ENCODE measurements around the gene BNC2.

The BNC2 gene

DNA sequence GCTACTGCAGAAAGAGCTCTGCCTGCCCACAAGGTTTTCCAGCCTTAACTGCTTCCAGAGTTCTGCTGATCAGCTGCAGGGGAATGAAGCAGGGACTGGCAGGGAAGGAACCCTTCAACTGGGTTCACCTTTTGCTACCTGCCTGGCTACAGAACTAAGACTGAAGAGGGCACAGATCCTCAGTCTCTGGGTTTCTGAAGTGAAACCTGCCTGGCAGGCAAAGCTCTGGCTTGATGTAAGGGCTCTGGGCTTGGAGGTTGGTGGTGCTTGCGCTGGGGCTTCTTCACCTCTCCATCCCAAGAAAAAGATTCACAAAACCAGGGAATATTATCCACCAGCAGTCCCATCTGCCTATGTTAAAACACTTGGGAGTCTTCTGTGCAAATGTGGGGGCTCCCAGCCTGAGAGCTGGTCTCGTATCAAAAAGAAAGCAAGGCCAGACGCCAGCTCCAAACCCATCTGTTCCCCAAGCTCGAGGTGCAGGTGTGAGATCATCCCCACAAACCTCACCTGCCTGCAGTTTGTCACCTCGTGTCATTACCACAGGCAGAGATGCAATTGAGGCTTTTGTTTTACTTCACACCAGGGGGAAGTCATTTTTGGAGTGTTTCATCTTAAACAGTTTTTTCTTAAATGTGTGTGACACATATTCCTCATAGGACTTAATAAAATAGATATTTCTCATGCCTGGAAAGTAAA, 58.3 kb downstream of the BNC2 start:
- no peak overlapping the region for H3K4me3 Mint-ChIP-seq
- H3K36me3 Mint-ChIP-seq (ENCODE audit: low read depth), result no peaks in the 10 kb centered on the region
- no peak overlapping the region for H3K27ac Mint-ChIP-seq
- no peaks in the 10 kb centered on the region for H3K9me3 Mint-ChIP-seq
- H3K27me3 Mint-ChIP-seq (ENCODE audit: low read depth, poor library complexity), result peaks cover 3% of the 10 kb centered on the region
- DNase-seq, result no peak
- TF ChIP-seq, protein P1, sequence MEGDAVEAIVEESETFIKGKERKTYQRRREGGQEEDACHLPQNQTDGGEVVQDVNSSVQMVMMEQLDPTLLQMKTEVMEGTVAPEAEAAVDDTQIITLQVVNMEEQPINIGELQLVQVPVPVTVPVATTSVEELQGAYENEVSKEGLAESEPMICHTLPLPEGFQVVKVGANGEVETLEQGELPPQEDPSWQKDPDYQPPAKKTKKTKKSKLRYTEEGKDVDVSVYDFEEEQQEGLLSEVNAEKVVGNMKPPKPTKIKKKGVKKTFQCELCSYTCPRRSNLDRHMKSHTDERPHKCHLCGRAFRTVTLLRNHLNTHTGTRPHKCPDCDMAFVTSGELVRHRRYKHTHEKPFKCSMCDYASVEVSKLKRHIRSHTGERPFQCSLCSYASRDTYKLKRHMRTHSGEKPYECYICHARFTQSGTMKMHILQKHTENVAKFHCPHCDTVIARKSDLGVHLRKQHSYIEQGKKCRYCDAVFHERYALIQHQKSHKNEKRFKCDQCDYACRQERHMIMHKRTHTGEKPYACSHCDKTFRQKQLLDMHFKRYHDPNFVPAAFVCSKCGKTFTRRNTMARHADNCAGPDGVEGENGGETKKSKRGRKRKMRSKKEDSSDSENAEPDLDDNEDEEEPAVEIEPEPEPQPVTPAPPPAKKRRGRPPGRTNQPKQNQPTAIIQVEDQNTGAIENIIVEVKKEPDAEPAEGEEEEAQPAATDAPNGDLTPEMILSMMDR (IDR thresholded peaks at IDR 0.05), result no peak
- peaks cover 35% of the 10 kb centered on the region for H3K4me1 Mint-ChIP-seq

GRCh38 chr9:16809912-16810610, 60.4 kb downstream of the BNC2 start:
- no peak overlapping the region for H3K27ac Mint-ChIP-seq
- peaks cover 3% of the 10 kb centered on the region for H3K27me3 Mint-ChIP-seq (ENCODE audit: low read depth, poor library complexity)
- H3K4me1 Mint-ChIP-seq, result peaks cover 23% of the 10 kb centered on the region
- no peak for DNase-seq
- TF ChIP-seq, protein P1 (IDR thresholded peaks at IDR 0.05), result no peak
- no peaks in the 10 kb centered on the region for H3K9me3 Mint-ChIP-seq
- no peak overlapping the region for H3K4me3 Mint-ChIP-seq
- no peaks in the 10 kb centered on the region for H3K36me3 Mint-ChIP-seq (ENCODE audit: low read depth)

DNA sequence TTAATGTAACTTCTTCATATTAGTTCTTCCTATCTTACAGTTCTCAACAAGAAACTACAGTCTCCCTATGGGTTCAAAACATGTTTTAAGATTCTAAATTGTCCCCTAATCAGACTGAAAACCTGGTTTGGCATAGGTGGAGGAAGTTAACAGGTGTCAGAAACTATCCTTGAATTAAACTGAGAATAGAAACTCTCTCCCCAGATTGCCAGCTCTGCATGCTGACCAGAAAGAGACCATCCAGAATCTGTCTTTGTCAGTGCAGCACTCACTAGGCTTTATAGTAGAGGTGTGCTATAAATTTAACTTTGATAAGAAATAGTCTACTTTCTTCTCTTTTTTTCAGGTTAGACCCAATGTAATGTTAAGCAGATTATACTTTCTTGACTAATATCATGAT, 63.8 kb downstream of the BNC2 start:
- H3K27ac Mint-ChIP-seq, result no peak overlapping the region
- H3K9me3 Mint-ChIP-seq, result no peaks in the 10 kb centered on the region
- no peaks in the 10 kb centered on the region for H3K27me3 Mint-ChIP-seq (ENCODE audit: low read depth, poor library complexity)
- H3K4me3 Mint-ChIP-seq, result no peak overlapping the region
- TF ChIP-seq, protein P1 (IDR thresholded peaks at IDR 0.05), result no peak
- peaks cover 29% of the 10 kb centered on the region for H3K4me1 Mint-ChIP-seq
- no peaks in the 10 kb centered on the region for H3K36me3 Mint-ChIP-seq (ENCODE audit: low read depth)
- no peak for DNase-seq

- no peaks in the 10 kb centered on the region for H3K36me3 Mint-ChIP-seq (ENCODE audit: low read depth)
- DNase-seq, result no peak
- TF ChIP-seq, protein P1 (IDR thresholded peaks at IDR 0.05), result no peak
- H3K4me3 Mint-ChIP-seq, result no peak overlapping the region
- no peaks in the 10 kb centered on the region for H3K27me3 Mint-ChIP-seq (ENCODE audit: low read depth, poor library complexity)
- H3K27ac Mint-ChIP-seq, result no peak overlapping the region
- no peaks in the 10 kb centered on the region for H3K9me3 Mint-ChIP-seq
- peaks cover 28% of the 10 kb centered on the region for H3K4me1 Mint-ChIP-seq
Measured at GRCh38 chr9:16803648-16804047, 66.8 kb downstream of the BNC2 start.

DNA sequence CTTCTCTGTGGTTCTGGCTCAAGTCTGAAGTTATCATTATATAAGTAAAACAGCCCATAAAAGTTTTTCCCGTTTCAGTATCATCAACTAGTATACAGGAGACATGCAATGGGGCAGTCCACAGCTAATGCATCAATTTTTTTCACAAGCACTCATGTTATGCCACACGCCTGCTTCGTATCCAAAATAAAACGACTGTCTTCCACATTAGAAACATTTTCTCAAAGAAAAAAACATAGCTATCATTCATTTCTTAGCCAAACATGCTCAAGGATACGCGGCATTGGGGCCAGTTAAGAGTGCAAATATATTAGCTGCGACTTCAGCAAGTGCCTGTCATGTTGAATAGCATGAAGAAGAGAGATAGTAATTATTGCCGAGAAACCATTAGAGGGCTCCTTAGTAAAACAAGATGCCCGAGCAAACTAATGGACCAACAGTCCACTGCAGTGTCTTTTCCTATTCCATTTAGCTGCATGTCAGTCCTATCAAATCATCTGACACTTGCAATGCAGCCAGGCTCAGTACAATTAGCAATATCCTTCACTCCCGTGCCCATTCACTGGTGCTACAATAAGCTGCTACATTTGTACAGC, 68.5 kb downstream of the BNC2 start:
- H3K4me1 Mint-ChIP-seq, result peaks cover 29% of the 10 kb centered on the region
- TF ChIP-seq, protein P1 (IDR thresholded peaks at IDR 0.05), result no peak
- H3K9me3 Mint-ChIP-seq, result no peaks in the 10 kb centered on the region
- H3K27ac Mint-ChIP-seq, result no peak overlapping the region
- H3K27me3 Mint-ChIP-seq (ENCODE audit: low read depth, poor library complexity), result no peaks in the 10 kb centered on the region
- H3K36me3 Mint-ChIP-seq (ENCODE audit: low read depth), result no peaks in the 10 kb centered on the region
- DNase-seq, result no peak
- H3K4me3 Mint-ChIP-seq, result no peak overlapping the region
